Loucy (cell line): ENCODE data around the gene RNF8.

Source experiments
- CTCF ChIP-seq: fragments of 200-600 bp; sonication (generic); conservative IDR thresholded peaks from 2 replicates; pipeline ENCODE4 v1.5.1; 2014; ENCODE audit warnings: mild to moderate bottlenecking, antibody characterized with exemption, low read length
- EZH2phosphoT487 ChIP-seq: fragments of 200-600 bp; IDR thresholded peaks from 2 replicates; pipeline ENCODE4 v1.6.1; 2018; ENCODE audit warnings: antibody characterized with exemption, mild to moderate bottlenecking, moderate library complexity, borderline replicate concordance

DNA sequence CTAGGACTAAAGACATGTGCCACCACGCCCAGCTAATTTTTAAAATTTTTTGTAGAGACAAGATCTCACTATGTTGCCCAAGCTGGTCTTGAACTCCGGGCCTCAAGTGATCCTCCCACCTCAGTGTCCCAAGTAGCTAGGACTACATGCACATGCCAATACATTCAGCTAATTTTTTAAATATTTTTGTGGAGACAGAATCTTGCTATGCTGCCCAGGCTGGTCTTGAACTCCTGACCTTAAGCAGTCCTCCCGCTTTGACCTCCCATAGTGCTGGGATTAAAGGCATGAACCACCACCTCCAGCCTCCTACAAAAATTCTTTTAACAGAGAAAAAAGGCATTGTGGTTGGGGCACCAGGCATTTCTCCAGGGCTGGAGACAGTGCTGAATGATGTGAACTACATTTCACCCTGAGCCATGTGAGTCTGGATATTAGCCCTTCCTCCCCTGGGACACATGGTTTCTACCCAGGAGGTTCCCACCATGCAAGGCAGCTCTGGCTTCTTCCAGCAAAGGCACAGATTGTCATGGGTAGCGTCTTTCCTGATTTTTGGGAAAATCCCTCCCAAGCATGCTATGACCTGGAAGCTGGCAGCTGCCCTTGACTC, 42.9 kb downstream of the RNF8 start:
- TF ChIP-seq EZH2phosphoT487 = no peak
- no peak for TF ChIP-seq CTCF
